B cell (primary cell): Measurements from ENCODE around the gene PPP1R10. TPM values are rescaled to one million over a fixed set of nuclear protein-coding genes. Genes with fewer than 3 reads are reported as not detected.

Experiments
- ATAC-seq: fragments of 200-7000 bp; cut with Tn5 transposase; one replicate; pipeline ENCODE4 v1.10.0; 2021; ENCODE audit warnings: low read depth, mild to moderate bottlenecking, moderate number of reproducible peaks, moderate library complexity
- CTCF ChIA-PET: fragments of 350-600 bp; sonication (Branson Sonifier 250); formaldehyde crosslinking; loops from one replicate; lab custom pipeline; 2021; ENCODE audit warnings: antibody characterized with exemption, inconsistent platforms; lab: Charles Lee
- POLR2A ChIA-PET: fragments of 350-600 bp; sonication (Branson Sonifier 250); formaldehyde crosslinking; loops from one replicate; lab custom pipeline; 2021; ENCODE audit warnings: antibody characterized with exemption; lab: Charles Lee
- DNase-seq: peaks from one replicate; pipeline ENCODE4 v3.0.0; 2013
- H2AFZ ChIP-seq: 2 replicates; pipeline ENCODE4 v1.6.1; 2012; ENCODE audit warnings: mild to moderate bottlenecking, low read depth, low read length; ENCODE audit not compliant: insufficient read depth, poor library complexity, severe bottlenecking
- H3K27ac ChIP-seq, 2 donors: 1 replicate in 1 of 2; 2 replicates in 1 of 2; pipeline ENCODE4 v1.5.1; 2012 to 2013; ENCODE audit warnings: low read length in 2 of 2, mild to moderate bottlenecking in 2 of 2, moderate library complexity in 1 of 2
- H3K27me3 ChIP-seq, 4 experiments: fragments of 200-600 bp in 1 of 4; sonication (generic) in 1 of 4; replicated peaks in 1 of 4; 1 replicate in 2 of 4; 2 replicates in 2 of 4; pipeline versions ENCODE4 v1.6.1 to v1.7.0; 2013 to 2016; ENCODE audit warnings: low read length in 3 of 4, mild to moderate bottlenecking in 2 of 4, mixed read lengths in 1 of 4, moderate library complexity in 1 of 4; ENCODE audit not compliant: insufficient read depth in 4 of 4, control insufficient read depth in 3 of 4; ENCODE audit errors: control extremely low read depth in 1 of 4
- H3K36me3 ChIP-seq, 2 experiments: replicated peaks in 1 of 2; 1 replicate in 1 of 2; 2 replicates in 1 of 2; pipeline versions ENCODE4 v1.6.1 to v1.7.1; 2013; ENCODE audit warnings: low read length in 1 of 2; ENCODE audit not compliant: insufficient read depth in 2 of 2, control insufficient read depth in 1 of 2; ENCODE audit errors: control extremely low read depth in 1 of 2, extremely low read depth in 1 of 2
- H3K4me1 ChIP-seq, 2 donors: fragments of 200-600 bp in 1 of 2; sonication (generic) in 1 of 2; 1 replicate in 1 of 2; 2 replicates in 1 of 2; pipeline versions ENCODE4 v1.5.1 to v1.6.1; 2013 to 2017; ENCODE audit warnings: low read length in 2 of 2; ENCODE audit not compliant: control insufficient read depth in 2 of 2, insufficient read depth in 2 of 2
- H3K4me2 ChIP-seq: replicated peaks from 2 replicates; pipeline ENCODE3; 2012; ENCODE audit warnings: mild to moderate bottlenecking, low read depth, low read length; ENCODE audit not compliant: poor library complexity, severe bottlenecking
- H3K4me3 ChIP-seq, 5 experiments: fragments of 200-600 bp in 1 of 5; sonication (generic) in 1 of 5; 1 replicate in 3 of 5; 2 replicates in 2 of 5; pipeline versions ENCODE4 v1.5.1 to v1.7.0; 2011 to 2016; ENCODE audit warnings: low read length in 4 of 5, mild to moderate bottlenecking in 4 of 5, low read depth in 2 of 5, control low read depth in 1 of 5, moderate library complexity in 1 of 5; ENCODE audit not compliant: insufficient read depth in 1 of 5; ENCODE audit errors: control extremely low read depth in 1 of 5, extremely low read depth in 1 of 5
- H3K79me2 ChIP-seq: fragments of 200-600 bp; sonication (generic); one replicate; pipeline ENCODE4 v1.6.0; 2016; ENCODE audit warnings: low read length; ENCODE audit not compliant: control insufficient read depth, insufficient read depth
- H3K9ac ChIP-seq: fragments of 200-600 bp; sonication (generic); 2 replicates; pipeline ENCODE4 v1.6.1; 2017; ENCODE audit warnings: mild to moderate bottlenecking, low read length, moderate library complexity
- H3K9me3 ChIP-seq, 3 donors: one replicate each; pipeline versions ENCODE4 v1.6.1 to v1.7.1; 2013; ENCODE audit warnings: low read length in 2 of 3; ENCODE audit not compliant: control insufficient read depth in 2 of 3, insufficient read depth in 1 of 3; ENCODE audit errors: control extremely low read depth in 1 of 3
- H4K20me1 ChIP-seq: 2 replicates; pipeline ENCODE4 v1.6.0; 2012; ENCODE audit warnings: mild to moderate bottlenecking, low read length; ENCODE audit not compliant: insufficient read depth, control insufficient read depth, poor library complexity, severe bottlenecking
- H3K27ac Mint-ChIP-seq: one replicate; pipeline ENCODE4 v1.8.0; 2021; ENCODE audit warnings: mixed read lengths
- H3K27me3 Mint-ChIP-seq: one replicate; pipeline ENCODE4 v1.8.0; 2021; ENCODE audit warnings: mixed read lengths
- H3K4me1 Mint-ChIP-seq: one replicate; pipeline ENCODE4 v1.8.0; 2021; ENCODE audit warnings: mixed read lengths
- H3K4me3 Mint-ChIP-seq: one replicate; pipeline ENCODE4 v1.8.0; 2021; ENCODE audit warnings: mixed read lengths
- H3K9me3 Mint-ChIP-seq: one replicate; pipeline ENCODE4 v1.8.0; 2022; ENCODE audit warnings: mixed read lengths; ENCODE audit not compliant: insufficient read depth
- EZH2 ChIP-seq: IDR thresholded peaks from 2 replicates; pipeline ENCODE4 v1.6.1; 2012; ENCODE audit warnings: borderline replicate concordance, low read depth, mild to moderate bottlenecking, moderate library complexity, low read length; ENCODE audit not compliant: insufficient read depth, poor library complexity, severe bottlenecking
- WGBS: methylation state at CpG from one replicate; pipeline ENCODE4 v1.1.5; 2013; ENCODE audit warnings: missing lambda C conversion rate; ENCODE audit not compliant: insufficient coverage; 5-methylcytosine and 5-hydroxymethylcytosine counted together
- intact Hi-C: fragments of 100-400 bp; cut with micrococcal nuclease; formaldehyde crosslinking; loops from one replicate; pipeline ENCODE4 v1.10.0; 2022
- polyA plus RNA-seq: library from polyadenylated mRNA; depleted of rRNA; stranded (reverse); fragments of >200 nt; gene quantifications from 2 replicates; pipeline ENCODE4 v1.2.3, GENCODE V29; 2012
- total RNA-seq, 2 donors: library from RNA; stranded (reverse); fragments of 120-200 nt in 1 of 2; gene quantifications; 1 replicate in 1 of 2; 2 replicates in 1 of 2; pipeline versions ENCODE4 v1.2.3 to v1.2.4, GENCODE V29; 2013 to 2022
- TF ChIP-seq, protein P1 (sequence below): fragments of 200-600 bp; IDR thresholded peaks from one replicate; pipeline ENCODE4 v1.8.0; 2022; ENCODE audit warnings: antibody characterized with exemption, mild to moderate bottlenecking

The PPP1R10 gene
- total and polyA plus RNA-seq, 2 donors (not counting 1 experiment from before 2014, with no cell fraction given), result 40.7 to 177 TPM

DNA sequence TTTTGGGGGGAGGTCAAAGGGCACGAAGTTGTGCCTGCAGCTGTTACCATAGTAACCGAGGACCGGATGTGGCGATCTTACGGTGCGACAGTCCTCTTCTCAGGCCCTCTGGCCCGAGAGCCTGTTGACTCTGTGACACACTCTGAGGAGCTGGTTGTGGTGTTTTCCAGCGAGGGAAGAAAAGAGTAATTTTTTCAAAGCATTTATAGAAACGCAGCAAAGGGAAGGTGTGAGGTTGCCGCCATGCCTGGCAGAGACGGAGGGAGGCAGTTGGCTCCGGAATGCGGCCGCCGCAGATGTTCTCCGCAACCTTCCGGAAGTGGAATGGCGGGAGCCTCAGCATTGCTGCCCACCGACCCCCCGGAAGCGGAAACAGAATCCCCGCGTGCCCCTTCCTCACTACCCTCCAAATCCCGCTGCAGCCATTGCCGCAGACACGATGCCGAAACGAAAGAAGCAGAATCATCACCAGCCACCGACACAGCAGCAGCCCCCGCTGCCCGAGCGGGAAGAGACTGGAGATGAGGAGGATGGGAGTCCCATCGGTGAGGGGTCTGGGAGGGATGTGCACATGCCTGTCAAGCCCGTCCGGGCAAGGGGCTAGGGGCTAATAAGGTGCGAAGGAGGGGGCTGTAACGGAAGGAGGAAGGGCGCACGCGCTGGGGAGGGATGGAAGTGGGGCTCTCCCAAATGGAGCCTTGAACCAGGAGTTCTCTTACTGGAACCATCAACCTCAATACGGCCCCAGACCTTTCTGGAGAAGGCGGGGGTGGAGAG is 59.9 kb downstream of the PPP1R10 start, which contains the start of gene PRR3:
Gene PRR3 (plus strand): TSS at position 390 of the 777 bp plus-strand sequence. CDS start 50 bp downstream, at position 440.
- H3K4me1 Mint-ChIP-seq, result peaks cover 33% of the 10 kb centered on the region
- peaks cover 47% of the 10 kb centered on the region for H3K79me2 ChIP-seq

More for the DNA sequence above, 59.9 kb downstream of the PPP1R10 start, which contains the start of gene PRR3:
- H3K27ac ChIP-seq, result peak within 1 kb of the TSS; percentile 91 to 95
- H3K27ac Mint-ChIP-seq, result peak within 1 kb of the TSS; percentile 99
- H3K4me3 ChIP-seq, result peak within 1 kb of the TSS; percentile 81 to 100 (median 94)
- ChIA-PET POLR2A (interaction anchor here (0.5 to 3.4 kb wide), 14 partner anchors 9 to 1095 kb away, joined by 3 to 16 read pairs (median 4); partner anchors contain the start of genes ABCF1, BAG6, MDC1 and MRPS18B), CTCF (interaction anchor here (0.8 to 8.1 kb wide), 9 partner anchors 15 to 174 kb away, joined by 3 to 94 read pairs (median 4); no protein-coding TSS in a partner anchor)
- peaks cover 0 to 26% of the 10 kb centered on the region in 2 experiments for H3K36me3 ChIP-seq
- DNase-seq (peak; percentile 96), ATAC-seq (peak; percentile 53)
- intact Hi-C loops, result loop anchor here (1.0 to 5.0 kb wide), 8 partner anchors 14 to 164 kb away; partner anchors contain the start of genes ABCF1, C6orf136, DHX16 and HLA-E
- H3K4me2 ChIP-seq, result peak within 1 kb of the TSS; percentile 98
- TF ChIP-seq, protein P1, sequence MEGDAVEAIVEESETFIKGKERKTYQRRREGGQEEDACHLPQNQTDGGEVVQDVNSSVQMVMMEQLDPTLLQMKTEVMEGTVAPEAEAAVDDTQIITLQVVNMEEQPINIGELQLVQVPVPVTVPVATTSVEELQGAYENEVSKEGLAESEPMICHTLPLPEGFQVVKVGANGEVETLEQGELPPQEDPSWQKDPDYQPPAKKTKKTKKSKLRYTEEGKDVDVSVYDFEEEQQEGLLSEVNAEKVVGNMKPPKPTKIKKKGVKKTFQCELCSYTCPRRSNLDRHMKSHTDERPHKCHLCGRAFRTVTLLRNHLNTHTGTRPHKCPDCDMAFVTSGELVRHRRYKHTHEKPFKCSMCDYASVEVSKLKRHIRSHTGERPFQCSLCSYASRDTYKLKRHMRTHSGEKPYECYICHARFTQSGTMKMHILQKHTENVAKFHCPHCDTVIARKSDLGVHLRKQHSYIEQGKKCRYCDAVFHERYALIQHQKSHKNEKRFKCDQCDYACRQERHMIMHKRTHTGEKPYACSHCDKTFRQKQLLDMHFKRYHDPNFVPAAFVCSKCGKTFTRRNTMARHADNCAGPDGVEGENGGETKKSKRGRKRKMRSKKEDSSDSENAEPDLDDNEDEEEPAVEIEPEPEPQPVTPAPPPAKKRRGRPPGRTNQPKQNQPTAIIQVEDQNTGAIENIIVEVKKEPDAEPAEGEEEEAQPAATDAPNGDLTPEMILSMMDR, result no peak
- TF ChIP-seq EZH2, result no peak
- H3K9me3 Mint-ChIP-seq, result no peaks in the 10 kb centered on the region
- H3K9me3 ChIP-seq, result no peaks in the 10 kb centered on the region
- no peaks in the 10 kb centered on the region for H3K27me3 Mint-ChIP-seq
- peak within 1 kb of the TSS; percentile 99 for H3K9ac ChIP-seq
- H3K27me3 ChIP-seq, result no peaks in the 10 kb centered on the region
- peak within 1 kb of the TSS; percentile 85 for H2AFZ ChIP-seq
- H3K4me1 ChIP-seq, result peaks cover 19 to 27% of the 10 kb centered on the region in 2 donors
- 0% methylated on average over 28 of the region's 42 CpGs for WGBS
- peak within 1 kb of the TSS; percentile 99 for H3K4me3 Mint-ChIP-seq
- peaks cover 5% of the 10 kb centered on the region for H4K20me1 ChIP-seq
